GM12878 (cell line): Measurements from ENCODE around the gene P2RY11. TPM values are rescaled to one million over a fixed set of nuclear protein-coding genes. Genes with fewer than 3 reads are reported as not detected.

Experiments used
- ATAC-seq: fragments of 200-7000 bp; cut with Tn5 transposase; 3 replicates; pipeline ENCODE4 v1.9.1; 2020; ENCODE audit warnings: mild to moderate bottlenecking, moderate library complexity
- BruUV-seq: library from RNA; stranded (reverse); fragments of 400-500 nt; replicated peaks from 2 replicates; lab custom pipeline; 2021; lab: Mats Ljungman, UMichigan
- CTCF ChIA-PET: fragments of 300-600 bp; sonication (Branson Sonifier 250); formaldehyde crosslinking; extraction: SDS; loops from one replicate; lab custom pipeline; 2021; ENCODE audit warnings: inconsistent platforms; lab: Yijun Ruan, JAX
- POLR2A ChIA-PET: fragments of 350-600 bp; formaldehyde crosslinking; extraction: SDS; loops from one replicate; lab custom pipeline; 2021; ENCODE audit warnings: inconsistent platforms; lab: Charles Lee
- RAD21 ChIA-PET: fragments of 300-600 bp; sonication (Branson Sonifier 250); formaldehyde crosslinking; loops from one replicate; lab custom pipeline; 2023; ENCODE audit warnings: antibody characterized with exemption; ENCODE audit not compliant: unreplicated experiment; lab: Charles Lee
- SMC1A ChIA-PET: fragments of 300-600 bp; sonication (Branson Sonifier 250); formaldehyde crosslinking; loops from one replicate; lab custom pipeline; 2023; ENCODE audit not compliant: unreplicated experiment, uncharacterized antibody; lab: Charles Lee
- DNase-seq: peaks from one replicate; pipeline ENCODE4 v3.0.0-alpha.2; 2011; ENCODE audit warnings: low read depth, low spot score
- FAIRE-seq: peaks from 3 replicates; lab custom pipeline; 2011; peaks lifted over from hg19 to GRCh38; lab: Jason Lieb, UNC
- H2AFZ ChIP-seq: 2 replicates; pipeline ENCODE4 v1.6.0; 2011; ENCODE audit warnings: low read depth, low read length, control low read depth; ENCODE audit not compliant: control insufficient read depth
- H3K27ac ChIP-seq: 2 replicates; pipeline ENCODE4 v1.5.1; 2011; ENCODE audit warnings: control low read depth; ENCODE audit not compliant: control insufficient read depth, insufficient read depth
- H3K27me3 ChIP-seq, 2 experiments: replicated peaks in 1 of 2; 2 replicates each; pipeline versions ENCODE4 v1.6.0 to v1.6.1; 2011; ENCODE audit warnings: low read length in 1 of 2; ENCODE audit not compliant: control insufficient read depth in 2 of 2, insufficient read depth in 2 of 2
- H3K36me3 ChIP-seq, 2 experiments: 2 replicates each; pipeline ENCODE4 v1.5.1; 2011; ENCODE audit warnings: low read length in 1 of 2; ENCODE audit not compliant: control insufficient read depth in 2 of 2, insufficient read depth in 2 of 2
- H3K4me1 ChIP-seq: 2 replicates; pipeline ENCODE4 v1.6.1; 2011; ENCODE audit warnings: mild to moderate bottlenecking, low read length, moderate library complexity, mixed read lengths; ENCODE audit not compliant: control insufficient read depth, insufficient read depth
- H3K4me2 ChIP-seq: 2 replicates; pipeline ENCODE4 v1.6.0; 2011; ENCODE audit warnings: control low read depth; ENCODE audit not compliant: control insufficient read depth, insufficient read depth
- H3K4me3 ChIP-seq: fragments of 200-600 bp; sonication (generic); 2 replicates; pipeline ENCODE4 v1.5.1; 2016
- H3K79me2 ChIP-seq: 2 replicates; pipeline ENCODE4 v1.6.0; 2011; ENCODE audit warnings: low read length; ENCODE audit not compliant: control insufficient read depth, insufficient read depth
- H3K9ac ChIP-seq: 2 replicates; pipeline ENCODE4 v1.8.0; 2011; ENCODE audit warnings: low read length, control low read depth, mixed read lengths; ENCODE audit not compliant: control insufficient read depth, insufficient read depth
- H3K9me3 ChIP-seq: replicated peaks from 3 replicates; pipeline ENCODE4 v1.5.1; 2011; ENCODE audit warnings: mild to moderate bottlenecking, low read length; ENCODE audit not compliant: control insufficient read depth, insufficient read depth
- H4K20me1 ChIP-seq: 2 replicates; pipeline ENCODE4 v1.6.0; 2011; ENCODE audit not compliant: control insufficient read depth, insufficient read depth
- CBFB ChIP-seq: IDR thresholded peaks from 2 replicates; pipeline ENCODE4 v1.6.1; 2016; ENCODE audit warnings: antibody characterized with exemption, low read depth
- PBX3 ChIP-seq: IDR thresholded peaks from 2 replicates; pipeline ENCODE4 v1.6.1; 2011; ENCODE audit warnings: mild to moderate bottlenecking, low read depth, low read length, moderate library complexity; ENCODE audit not compliant: insufficient replicate concordance
- POLR2A ChIP-seq: IDR thresholded peaks from 2 replicates; pipeline ENCODE4 v1.6.1; 2011; ENCODE audit warnings: low read depth, mild to moderate bottlenecking, low read length
- WGBS: methylation state at CpG from one replicate; pipeline ENCODE4 v1.1.6; 2016; ENCODE audit warnings: low lambda C conversion rate; ENCODE audit not compliant: insufficient replicate concordance, insufficient coverage; ENCODE audit errors: missing lambda C conversion rate; 5-methylcytosine and 5-hydroxymethylcytosine counted together
- in situ Hi-C: fragments of 300-500 bp; cut with MboI; formaldehyde crosslinking; loops from 9 replicates; pipeline ENCODE4 v1.14.3; 2018; ENCODE audit warnings: mixed read lengths
- intact Hi-C: fragments of 100-400 bp; cut with micrococcal nuclease; formaldehyde crosslinking; loops from one replicate; pipeline ENCODE4 v1.14.2; 2022; ENCODE audit not compliant: unreplicated experiment
- polyA plus RNA-seq, 11 experiments: library from polyadenylated mRNA; depleted of rRNA in 4 of 11; unstranded in 6 of 11; stranded (reverse) in 5 of 11; fragments of >200 nt; fragmentation: Nextera tagmentation in 4 of 11; fragmentation: Illumina TruSeq in 1 of 11; extraction: Ambion mirVana in 4 of 11; extraction: Trizol in 1 of 11; gene quantifications; 1 replicate in 1 of 11; 2 replicates in 10 of 11; pipeline versions ENCODE4 v1.2.1 to v1.2.3, GENCODE V29; 2011 to 2016; ENCODE audit warnings: inconsistent platforms in 2 of 11, missing spikeins in 2 of 11, low read depth in 1 of 11
- total RNA-seq, 4 experiments: library from RNA; depleted of rRNA in 3 of 4; stranded (reverse); fragments of >200 nt in 3 of 4; fragmentation: Illumina TruSeq in 1 of 4; extraction: Trizol in 1 of 4; gene quantifications; 2 replicates each; pipeline versions ENCODE4 v1.2.1 to v1.2.3, GENCODE V29; 2013 to 2021

P2RY11 gene
- total and polyA plus RNA-seq, 10 of the 15 experiments (the other 5 are each of a cell fraction or from before 2014, with no cell fraction given) = 0.14 to 46.5 (median 7.6) TPM

GRCh38 chr19:10092648-10093294 lies 18.7 kb upstream of the P2RY11 start:
- no peaks in the 10 kb centered on the region for H4K20me1 ChIP-seq
- 91% methylated on average over 9 of the region's 9 CpGs for WGBS
- ChIA-PET SMC1A (interaction anchor here (1.2 kb wide), 1 partner anchor 10 kb away, joined by 5 read pairs; the partner anchor contains the start of gene ANGPTL6), POLR2A (interaction anchor here (0.6 kb wide), 1 partner anchor 65 kb away, joined by 3 read pairs; no protein-coding TSS in a partner anchor), CTCF (interaction anchor here (0.6 kb wide), 1 partner anchor 68 kb away, joined by 3 read pairs; no protein-coding TSS in a partner anchor), RAD21 (no interaction called here)
- no peak overlapping the region for H3K4me3 ChIP-seq
- no peak overlapping the region for H3K27ac ChIP-seq
- no peak for DNase-seq
- H3K9me3 ChIP-seq = no peaks in the 10 kb centered on the region; the same call in 2 of the 3 replicates
- no peak for FAIRE-seq
- in situ Hi-C loops = no loop called here
- H3K9ac ChIP-seq = no peak overlapping the region
- no peak for ATAC-seq
- H3K36me3 ChIP-seq = peaks cover 16 to 25% of the 10 kb centered on the region in 2 experiments
- peaks cover under 1% of the 10 kb centered on the region; the same call in 1 of the 2 replicates for H3K79me2 ChIP-seq
- H3K4me2 ChIP-seq = no peak overlapping the region
- intact Hi-C loops = no loop called here
- H3K27me3 ChIP-seq = no peaks in the 10 kb centered on the region
- TF ChIP-seq POLR2A (peak; percentile 33), CBFB (no peak), PBX3 (no peak)
- H2AFZ ChIP-seq = no peak overlapping the region
- H3K4me1 ChIP-seq = peaks cover 15% of the 10 kb centered on the region
- TSS peak; percentile 32 for BruUV-seq
